ENCODE results near the gene STMN1.
"Not testable (repeated sequence)": the region's sequence is repeated elsewhere in the genome, so short reads cannot be mapped to it uniquely, and the experiment has no call there.

The STMN1 gene

DNA sequence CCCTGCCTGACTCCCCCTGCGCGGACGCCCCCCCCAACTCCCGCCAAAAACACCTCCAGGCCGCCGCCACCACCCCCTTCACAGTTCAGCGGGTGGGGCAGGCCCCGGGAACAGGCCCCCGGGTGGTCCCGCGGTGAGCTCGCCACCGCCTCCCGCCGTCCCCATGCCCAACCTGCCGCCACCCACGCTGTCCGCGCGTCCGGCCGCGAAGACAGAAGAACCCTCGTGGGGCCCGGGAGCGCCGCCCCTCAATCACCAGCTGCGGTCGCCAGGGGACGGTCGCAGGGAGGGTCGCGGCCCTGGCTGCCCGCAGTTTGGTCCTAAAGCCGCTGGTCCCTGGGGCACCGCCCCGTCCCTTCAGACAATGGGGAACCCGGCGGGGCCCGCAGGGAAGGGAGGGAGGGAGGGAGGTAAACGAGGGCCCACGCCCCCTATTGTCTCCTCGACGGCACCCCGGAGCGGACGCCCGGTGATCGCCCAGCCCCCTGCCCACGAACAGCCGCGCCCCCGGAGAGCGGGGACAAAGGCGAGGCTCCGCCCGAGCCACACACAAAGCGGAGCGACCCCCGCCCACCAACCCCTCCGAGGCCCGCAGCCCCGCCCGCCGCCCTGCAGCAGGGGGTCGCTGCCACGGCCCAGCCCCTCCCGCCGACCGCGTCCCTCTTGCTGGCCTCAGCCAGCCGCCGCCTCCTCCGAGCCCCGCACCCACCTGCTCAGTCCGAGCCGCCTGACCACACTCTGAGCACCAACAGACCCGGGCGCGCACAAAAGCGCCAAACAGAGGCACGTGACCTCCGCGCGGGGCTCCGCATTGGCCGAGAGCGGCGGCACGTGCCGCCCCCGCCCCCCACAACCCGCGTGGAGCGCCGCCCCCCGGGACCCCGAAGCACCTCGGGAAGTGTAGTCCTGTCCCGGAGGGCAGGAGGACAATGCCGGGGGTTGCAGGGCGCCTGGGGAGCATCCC is at the start of gene STMN1:
Gene STMN1 (minus strand): TSS at position 740 of the 964 bp plus-strand sequence. CDS start 1,743 bp downstream, outside the sequence.
- peak; percentile 91 for DNase-seq

DNA sequence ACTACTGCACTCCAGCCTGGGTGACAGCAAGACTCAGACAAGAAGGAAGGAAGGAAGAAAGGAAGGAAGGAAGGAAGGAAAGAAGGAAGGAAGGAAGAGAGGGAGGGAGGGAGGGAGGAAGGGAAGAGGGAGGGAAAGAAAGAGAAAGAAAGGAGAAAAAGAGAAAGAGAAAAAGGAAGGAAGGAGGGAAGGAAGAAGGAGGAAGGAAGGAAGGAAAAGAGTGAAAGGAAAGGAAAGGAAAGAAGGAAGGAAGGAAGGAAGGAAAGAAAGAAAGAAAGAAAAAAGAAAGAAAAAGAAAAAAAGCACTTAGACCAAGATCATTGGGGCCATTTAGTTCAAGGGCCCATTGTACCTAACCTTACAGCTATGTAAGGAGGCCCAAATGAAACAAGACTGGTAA is 49.3 kb upstream of the STMN1 start:
- DNase-seq = no peak

GRCh38 chr1:25954282-25954938 is 48.2 kb upstream of the STMN1 start:
- no peak for DNase-seq

- DNase-seq = no peak
These were observed 46.7 kb upstream of the STMN1 start for GRCh38 chr1:25952841-25953401.

DNA sequence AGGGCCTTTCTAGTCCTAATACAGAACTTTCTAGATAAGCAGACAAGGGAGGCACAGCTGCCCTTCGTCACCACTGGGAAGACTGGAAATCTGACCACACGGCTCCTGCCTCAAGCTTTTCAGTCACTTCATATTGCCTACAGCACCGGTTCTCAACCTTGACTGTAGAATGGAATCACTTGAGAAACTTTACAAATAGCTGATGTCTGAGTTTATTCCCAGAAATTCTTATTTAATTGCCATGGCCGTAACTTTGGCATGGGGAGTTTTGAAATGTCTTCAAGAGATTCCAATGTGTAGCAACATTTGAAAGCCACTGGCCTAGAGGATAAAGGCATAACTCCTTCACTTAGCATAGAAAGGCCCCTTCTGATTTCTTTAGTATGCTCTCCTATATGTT is 42.4 kb upstream of the STMN1 start:
- no peak for DNase-seq

DNA sequence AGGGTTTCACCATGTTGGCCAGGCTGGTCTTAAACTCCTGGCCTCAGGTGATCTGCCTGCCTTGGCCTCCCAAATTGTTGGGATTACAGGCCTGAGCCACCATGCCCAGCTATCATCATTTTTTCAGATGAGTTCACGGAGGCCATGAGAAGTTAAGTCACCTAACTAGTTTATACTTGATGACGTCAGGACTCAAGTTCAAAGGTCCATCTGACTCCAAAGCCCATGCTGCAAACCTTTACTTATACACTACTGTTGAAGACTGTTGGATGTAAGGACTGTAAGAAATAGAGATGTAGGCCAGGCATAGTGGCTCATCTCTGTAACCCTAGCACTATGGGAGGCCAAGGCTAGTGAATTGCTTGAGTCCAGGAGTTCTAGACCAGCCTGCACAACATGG is 40.8 kb upstream of the STMN1 start:
- DNase-seq = no peak

DNA sequence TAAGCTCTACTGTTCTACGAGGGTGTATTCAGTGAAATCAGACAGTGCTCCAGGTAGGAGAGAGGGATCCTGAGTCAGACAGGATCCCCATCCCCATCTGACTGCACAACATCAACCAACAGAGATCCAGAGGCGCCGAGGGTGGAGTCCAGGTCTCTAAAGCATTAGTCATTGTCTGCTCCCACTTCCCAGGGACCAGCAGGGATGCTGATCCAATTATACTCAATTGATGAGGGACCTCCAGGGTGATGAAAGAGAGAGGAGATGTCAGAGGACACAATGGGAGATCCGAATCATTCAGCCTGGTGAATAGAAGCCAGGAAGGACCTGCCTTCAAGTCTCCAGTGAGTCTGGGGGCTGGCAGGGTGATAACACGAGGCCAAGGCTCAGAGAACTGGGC is 39.5 kb upstream of the STMN1 start:
- DNase-seq = no peak

- DNase-seq = no peak
These were observed 38.8 kb upstream of the STMN1 start for GRCh38 chr1:25944986-25945385.

DNA sequence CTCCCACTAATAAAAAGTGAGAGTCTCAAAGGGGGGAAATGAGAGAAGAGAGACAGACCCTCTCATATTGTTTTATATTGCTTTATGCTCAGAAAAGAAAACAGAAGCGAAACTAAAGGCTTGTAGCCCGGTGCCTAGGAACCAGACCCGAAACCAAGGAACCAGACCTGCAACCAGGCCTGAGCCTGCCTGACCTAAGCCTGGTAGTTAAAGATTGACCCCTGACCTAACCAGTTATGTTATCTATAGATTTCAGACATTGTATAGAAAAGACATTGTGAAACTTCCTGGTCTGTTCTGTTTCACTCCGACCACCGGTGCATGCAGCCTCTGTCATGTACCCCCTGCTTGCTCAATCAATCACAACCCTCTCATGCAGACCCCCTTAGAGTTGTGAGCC is 37.3 kb upstream of the STMN1 start:
- DNase-seq = not testable (repeated sequence)

DNA sequence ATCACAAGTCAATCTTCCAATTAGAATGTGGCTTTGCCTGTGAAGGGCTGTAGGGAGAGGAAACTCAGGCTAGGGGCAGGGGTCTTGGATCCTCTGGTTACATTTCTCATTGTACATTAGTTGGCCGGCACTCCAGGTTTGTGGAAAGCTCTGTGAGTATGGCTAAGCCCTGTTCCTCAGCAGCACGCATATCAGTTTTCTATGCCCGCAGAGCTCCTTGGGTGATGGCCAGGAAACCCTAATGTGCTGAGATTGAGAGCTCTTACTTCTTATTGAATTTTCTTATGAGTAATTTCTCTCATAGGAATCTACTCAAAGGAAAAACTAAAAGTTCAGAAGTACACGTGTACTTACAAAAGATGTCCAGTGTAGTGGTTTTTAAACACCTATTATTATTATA is 30.7 kb upstream of the STMN1 start:
- DNase-seq = no peak

DNA sequence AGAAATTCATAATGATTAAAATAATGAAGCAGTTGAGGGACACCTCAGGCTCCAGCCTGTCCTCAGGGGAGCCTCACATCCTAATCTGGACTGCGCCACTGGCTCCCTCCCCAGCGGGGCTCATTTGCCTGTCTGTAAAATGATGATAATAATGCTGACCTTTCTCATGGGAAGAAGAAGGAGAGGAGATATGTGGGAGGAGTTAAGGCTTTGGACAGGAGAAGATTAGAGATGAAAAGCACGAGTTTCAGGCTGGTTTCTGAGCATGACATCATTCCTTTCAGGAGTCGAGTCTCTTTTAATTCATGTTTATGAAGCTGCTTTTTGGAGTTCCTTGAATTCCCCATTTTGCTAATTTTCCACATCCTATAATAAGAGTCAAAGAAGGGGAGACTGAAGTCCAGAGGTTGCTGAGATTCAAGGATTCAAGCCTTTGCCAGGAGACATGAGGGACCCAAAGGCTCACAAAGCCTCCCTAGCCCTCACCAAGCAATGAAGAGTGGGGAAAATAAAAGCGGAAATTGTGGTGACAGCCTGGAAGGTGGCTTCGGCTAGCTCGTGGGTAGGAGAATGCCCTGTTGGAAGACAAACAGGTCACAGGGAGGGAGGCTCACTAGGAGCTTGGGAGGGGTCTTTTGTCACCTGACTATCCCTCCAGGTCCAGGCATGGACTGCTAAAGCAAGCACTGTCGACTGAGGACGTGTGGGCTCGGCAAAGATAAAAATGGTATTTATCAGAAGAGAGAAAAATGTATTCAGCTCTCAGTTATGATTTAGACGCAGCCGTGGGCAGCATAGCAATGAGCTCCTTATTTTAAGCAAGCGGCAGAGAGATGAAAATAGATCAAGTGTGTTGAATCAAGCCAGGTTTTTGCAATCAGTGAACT is 27.5 kb upstream of the STMN1 start:
- DNase-seq = no peak

GRCh38 chr1:25932811-25933400 is 26.7 kb upstream of the STMN1 start:
- DNase-seq = not testable (repeated sequence)

DNA sequence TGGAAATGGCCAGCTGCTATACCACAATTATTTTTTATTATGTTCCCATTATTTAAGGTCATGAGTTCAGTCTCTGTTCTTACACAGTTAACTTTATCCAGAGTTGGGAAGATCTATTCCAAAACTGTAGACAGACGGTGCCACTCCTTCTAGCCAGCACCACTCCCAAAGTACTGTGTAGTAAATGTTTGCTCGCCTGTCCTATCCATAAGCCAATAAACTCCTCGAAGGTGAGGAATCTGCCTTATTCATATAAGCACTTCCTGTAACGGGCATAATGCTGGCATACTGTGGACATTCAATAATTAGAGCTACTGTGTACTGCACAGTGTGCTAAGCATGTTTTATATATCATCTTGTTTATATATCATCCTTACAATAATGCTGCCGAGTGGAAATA is 26.1 kb upstream of the STMN1 start:
- no peak for DNase-seq

- no peak for DNase-seq
These were observed 22.8 kb upstream of the STMN1 start for GRCh38 chr1:25929016-25929415.

DNA sequence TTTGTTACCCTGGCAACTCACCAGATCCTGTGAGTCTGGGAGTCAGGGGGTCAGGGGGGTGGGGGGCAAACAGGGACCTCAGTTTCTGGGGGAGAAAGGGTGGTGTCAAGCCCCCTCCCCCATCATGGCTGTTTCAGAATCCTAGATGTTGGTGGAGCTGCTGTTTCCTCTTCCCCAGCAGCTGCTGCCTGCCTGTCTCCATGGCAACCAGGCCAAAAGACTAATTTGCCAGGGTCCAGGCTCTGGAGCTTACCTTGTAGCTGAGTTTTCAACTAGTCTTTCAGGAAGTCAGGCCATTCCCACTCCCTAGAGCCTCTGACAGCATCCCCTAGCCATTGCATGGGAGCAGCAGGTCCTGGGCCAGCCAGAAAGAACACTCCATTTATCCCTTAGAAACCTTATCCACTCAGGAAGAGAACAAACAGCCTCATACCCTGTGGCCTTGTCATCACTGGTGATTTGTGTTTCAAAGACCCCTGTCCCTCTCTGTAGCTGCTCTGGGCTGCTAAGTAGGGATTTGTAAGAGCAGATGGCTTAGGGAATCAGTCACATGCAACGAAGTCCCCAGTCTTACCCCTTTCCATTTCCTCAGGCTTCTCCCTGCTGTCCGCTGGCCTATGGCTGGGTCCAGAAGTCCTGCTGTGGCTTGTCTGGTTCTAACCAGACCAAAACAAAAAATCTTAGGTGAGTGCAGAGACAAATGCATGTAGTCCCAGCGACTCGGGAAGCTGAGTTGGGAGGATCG is 21.5 kb upstream of the STMN1 start:
- no peak for DNase-seq

DNA sequence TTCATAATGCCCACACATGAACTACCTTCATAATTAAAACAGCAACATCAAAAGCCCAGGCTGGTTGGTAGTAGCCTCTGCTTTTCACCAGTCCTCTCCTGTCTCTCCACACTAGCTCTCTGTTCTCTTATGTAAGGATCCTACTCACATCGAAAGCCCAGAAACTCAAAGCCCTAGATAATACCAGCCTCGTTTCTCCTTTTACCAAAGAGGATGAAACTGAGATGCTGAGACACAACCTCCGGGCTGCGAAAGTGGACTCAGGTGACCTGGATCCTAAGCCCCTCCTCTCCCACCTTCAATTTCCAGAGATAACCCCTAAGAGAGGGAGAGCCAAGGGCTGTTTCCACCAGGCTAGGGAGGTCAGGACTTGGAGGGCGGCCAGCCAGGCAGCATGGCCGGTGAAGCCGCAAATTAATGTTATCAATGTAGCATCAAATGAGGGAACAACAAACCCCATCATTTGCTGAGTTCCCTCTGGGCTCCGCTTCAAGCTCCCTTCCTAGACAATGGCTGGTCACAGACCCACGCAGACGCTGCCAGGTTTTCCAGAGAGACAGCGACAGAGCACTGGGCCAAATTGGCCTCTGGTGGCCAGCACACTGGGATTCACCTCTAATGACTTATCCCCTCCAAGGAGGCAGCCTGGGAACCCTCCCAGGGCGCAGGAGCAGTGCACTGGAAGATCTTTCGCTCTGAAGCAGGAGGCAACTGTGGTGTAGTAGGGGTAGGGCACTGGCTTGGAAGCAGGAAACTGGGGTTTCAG is 20.7 kb upstream of the STMN1 start:
- DNase-seq = no peak

- no peak for DNase-seq
These were observed 18.2 kb upstream of the STMN1 start for GRCh38 chr1:25924454-25924853.

GRCh38 chr1:25922971-25923552 is 16.8 kb upstream of the STMN1 start:
- peak; percentile 15 for DNase-seq

DNA sequence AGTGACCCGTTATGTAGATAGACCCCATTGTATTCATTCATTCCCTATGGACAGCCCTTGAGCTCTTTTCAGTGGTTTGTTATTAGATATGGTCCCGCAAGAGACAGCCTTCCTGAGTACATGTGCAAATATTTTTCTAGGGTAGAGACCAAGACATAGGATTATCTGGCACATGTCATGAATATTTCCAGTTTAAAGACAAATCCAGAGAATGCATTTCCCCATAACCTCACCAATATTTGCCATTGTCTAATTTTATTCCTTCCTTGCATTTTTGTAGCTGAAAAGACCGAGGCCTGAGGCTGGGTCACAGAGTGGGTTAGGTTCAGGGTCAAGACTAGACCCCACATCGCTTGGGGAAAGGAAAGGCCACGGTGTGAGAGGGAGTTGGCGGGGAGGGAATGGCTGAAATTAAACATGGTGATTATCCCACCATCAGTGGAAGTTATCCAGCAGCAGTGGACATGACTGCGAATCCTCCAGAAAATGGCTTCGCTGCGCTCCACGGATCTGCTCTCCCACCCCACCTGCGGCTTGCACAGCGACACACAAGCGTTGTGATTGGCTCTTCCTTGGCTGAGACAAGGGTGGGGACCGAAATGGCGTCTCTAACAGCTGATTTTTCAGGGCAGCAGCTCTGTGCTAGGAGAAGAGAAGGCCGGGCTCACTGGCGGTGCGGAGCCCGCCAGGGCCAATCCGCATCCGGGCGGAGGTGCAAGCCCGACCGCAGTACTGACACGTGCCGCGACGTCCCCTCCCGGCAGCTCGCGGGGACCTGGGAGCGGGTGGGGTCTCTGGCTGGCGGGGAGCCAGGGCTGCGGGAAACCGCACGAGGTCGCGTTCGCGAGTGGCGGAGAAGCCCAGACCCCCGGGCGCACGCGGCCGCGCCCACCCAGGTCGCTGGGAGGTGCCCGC is 16.1 kb upstream of the STMN1 start:
- peak; percentile 61 for DNase-seq
